OCI-LY7 (cell line): Measurements from ENCODE around the gene ZCRB1. TPM values are rescaled to one million over a fixed set of nuclear protein-coding genes. Genes with fewer than 3 reads are reported as not detected.

Experiments
- BruUV-seq: library from RNA; stranded (reverse); fragments of 400-500 nt; replicated peaks from 2 replicates; lab custom pipeline; 2021; lab: Mats Ljungman, UMichigan
- CTCF ChIA-PET: fragments of 300-600 bp; sonication (Branson Sonifier 250); formaldehyde crosslinking; loops from one replicate; lab custom pipeline; 2022; ENCODE audit warnings: antibody characterized with exemption; ENCODE audit not compliant: unreplicated experiment; lab: Charles Lee
- POLR2A ChIA-PET: fragments of 300-600 bp; sonication (Branson Sonifier 250); formaldehyde crosslinking; loops from one replicate; lab custom pipeline; 2022; ENCODE audit warnings: antibody characterized with exemption; lab: Charles Lee
- DNase-seq: peaks from one replicate; pipeline ENCODE4 v3.0.0-alpha.2; 2015; ENCODE audit warnings: low spot score
- H2AFZ ChIP-seq: fragments of 200-600 bp; sonication (generic), shearing (Covaris generic); 2 replicates; pipeline ENCODE4 v1.6.1; 2014; ENCODE audit warnings: mild to moderate bottlenecking, antibody characterized with exemption, low read length, moderate library complexity
- H3K27ac ChIP-seq: fragments of 200-600 bp; sonication (generic); 2 replicates; pipeline ENCODE4 v1.5.1; 2014; ENCODE audit warnings: mixed run types, low read depth, mild to moderate bottlenecking, moderate library complexity, low read length, inconsistent platforms; ENCODE audit not compliant: poor library complexity, severe bottlenecking
- H3K36me3 ChIP-seq: fragments of 200-600 bp; sonication (generic); 2 replicates; pipeline ENCODE4 v1.6.1; 2014; ENCODE audit warnings: mild to moderate bottlenecking, antibody characterized with exemption, low read length, moderate library complexity, mixed read lengths; ENCODE audit not compliant: insufficient read depth
- H3K4me1 ChIP-seq: fragments of 200-600 bp; sonication (generic); 2 replicates; pipeline ENCODE4 v1.5.1; 2014; ENCODE audit warnings: mild to moderate bottlenecking, low read length; ENCODE audit not compliant: insufficient read depth, poor library complexity, severe bottlenecking
- H3K4me2 ChIP-seq: fragments of 200-600 bp; sonication (generic); 2 replicates; pipeline ENCODE4 v1.6.1; 2014; ENCODE audit warnings: mild to moderate bottlenecking, low read length
- H3K4me3 ChIP-seq: fragments of 200-600 bp; sonication (generic); 2 replicates; pipeline ENCODE4 v1.5.1; 2014; ENCODE audit warnings: mild to moderate bottlenecking, low read depth, low read length; ENCODE audit not compliant: poor library complexity, severe bottlenecking
- H3K79me2 ChIP-seq: fragments of 200-600 bp; sonication (generic); 2 replicates; pipeline ENCODE4 v1.6.1; 2016; ENCODE audit warnings: low read depth, mild to moderate bottlenecking, low read length, moderate library complexity, mixed read lengths; ENCODE audit not compliant: insufficient read depth
- H3K9me2 ChIP-seq: fragments of 200-600 bp; sonication (generic); 2 replicates; pipeline ENCODE4 v1.6.1; 2016; ENCODE audit warnings: mild to moderate bottlenecking, low read length, mixed read lengths; ENCODE audit not compliant: insufficient read depth
- H3K9me3 ChIP-seq: fragments of 200-600 bp; sonication (generic); 2 replicates; pipeline ENCODE4 v1.6.1; 2014; ENCODE audit warnings: mild to moderate bottlenecking, mixed run types, low read length, mixed read lengths
- H4K20me1 ChIP-seq: fragments of 200-600 bp; sonication (generic); 2 replicates; pipeline ENCODE4 v1.6.1; 2014; ENCODE audit warnings: mild to moderate bottlenecking, antibody characterized with exemption, low read length, moderate library complexity, mixed read lengths; ENCODE audit not compliant: insufficient read depth
- CTCF ChIP-seq: fragments of 200-600 bp; sonication (generic); conservative IDR thresholded peaks from 2 replicates; pipeline ENCODE4 v1.5.1; 2014; ENCODE audit warnings: mild to moderate bottlenecking, antibody characterized with exemption, low read length, moderate library complexity, mixed read lengths
- EZH2phosphoT487 ChIP-seq: fragments of 200-600 bp; sonication (generic); IDR thresholded peaks from 2 replicates; pipeline ENCODE4 v1.6.1; 2018; ENCODE audit warnings: low read depth, borderline replicate concordance, mild to moderate bottlenecking, mixed run types, antibody characterized with exemption, low read length, moderate library complexity, mixed read lengths
- intact Hi-C: fragments of 100-400 bp; cut with micrococcal nuclease; formaldehyde crosslinking; loops from one replicate; pipeline ENCODE4 v1.10.0; 2022; ENCODE audit not compliant: unreplicated experiment
- total RNA-seq, 2 experiments: library from RNA; depleted of rRNA in 1 of 2; stranded (reverse); fragments of >200 nt in 1 of 2; shearing (Covaris generic) in 1 of 2; gene quantifications; 2 replicates each; pipeline ENCODE4 v1.2.3, GENCODE V29; 2014 to 2022

Gene ZCRB1
- total RNA-seq, 2 experiments from 2014 or later: 25.7 to 56.0 TPM

GRCh38 chr12:42296503-42297109, 29.3 kb downstream of the ZCRB1 start:
- peaks cover 10% of the 10 kb centered on the region for H3K4me1 ChIP-seq
- H3K4me3 ChIP-seq: no peak overlapping the region
- H2AFZ ChIP-seq: no peak overlapping the region
- TF ChIP-seq EZH2phosphoT487: no peak
- peak; percentile 82 for TF ChIP-seq CTCF
- ChIA-PET CTCF (no interaction called here), POLR2A (interaction anchor here (0.6 to 0.7 kb wide), 2 partner anchors 58 to 385 kb away, joined by 4 to 7 read pairs; no protein-coding TSS in a partner anchor)
- H3K36me3 ChIP-seq: no peaks in the 10 kb centered on the region
- no TSS peak for BruUV-seq
- no peaks in the 10 kb centered on the region for H4K20me1 ChIP-seq
- no peak overlapping the region for H3K27ac ChIP-seq
- peaks cover 6% of the 10 kb centered on the region for H3K9me3 ChIP-seq
- peak; percentile 61 for DNase-seq
- no peak overlapping the region for H3K4me2 ChIP-seq
- no peaks in the 10 kb centered on the region for H3K9me2 ChIP-seq
- intact Hi-C loops: no loop called here
- no peaks in the 10 kb centered on the region for H3K79me2 ChIP-seq

- no peak for TF ChIP-seq CTCF
- no peak for TF ChIP-seq EZH2phosphoT487
- Histone ChIP-seq H3K4me1 (no peaks in the 10 kb centered on the region), H3K79me2 (no peaks in the 10 kb centered on the region), H4K20me1 (no peaks in the 10 kb centered on the region), H3K36me3 (no peaks in the 10 kb centered on the region), H3K4me2 (no peak overlapping the region), H3K9me2 (no peaks in the 10 kb centered on the region), H3K27ac (no peak overlapping the region), H3K9me3 (peaks cover 4% of the 10 kb centered on the region), H2AFZ (no peak overlapping the region), H3K4me3 (no peak overlapping the region)
- CTCF ChIA-PET: no interaction called here
- intact Hi-C loops: no loop called here
- DNase-seq: no peak
- POLR2A ChIA-PET: interaction anchor here (0.6 to 1.4 kb wide), 5 partner anchors 12 to 498 kb away, joined by 3 read pairs; no protein-coding TSS in a partner anchor
- BruUV-seq: no TSS peak
Observed at GRCh38 chr12:42291680-42292079, 34.2 kb downstream of the ZCRB1 start.

GRCh38 chr12:42288544-42288943, 37.4 kb downstream of the ZCRB1 start:
- CTCF ChIA-PET: no interaction called here
- H3K4me1 ChIP-seq: no peaks in the 10 kb centered on the region
- H2AFZ ChIP-seq: no peak overlapping the region
- no peak for DNase-seq
- no peaks in the 10 kb centered on the region for H3K9me2 ChIP-seq
- no peaks in the 10 kb centered on the region for H4K20me1 ChIP-seq
- H3K4me3 ChIP-seq: no peak overlapping the region
- H3K36me3 ChIP-seq: no peaks in the 10 kb centered on the region
- POLR2A ChIA-PET: no interaction called here
- no peak for TF ChIP-seq EZH2phosphoT487
- TF ChIP-seq CTCF: no peak
- H3K79me2 ChIP-seq: no peaks in the 10 kb centered on the region
- intact Hi-C loops: no loop called here
- H3K9me3 ChIP-seq: no peaks in the 10 kb centered on the region
- no peak overlapping the region for H3K27ac ChIP-seq
- no peak overlapping the region for H3K4me2 ChIP-seq
- no TSS peak for BruUV-seq
